GM12891 (cell line): Measurements from ENCODE around the gene RPS10.

Experiments used
- POLR2A ChIP-seq: IDR thresholded peaks from 2 replicates; pipeline ENCODE4 v1.6.1; 2011; ENCODE audit warnings: low read depth, low read length, control low read depth
- POLR2AphosphoS5 ChIP-seq: IDR thresholded peaks from 2 replicates; pipeline ENCODE4 v1.6.1; 2011; ENCODE audit warnings: low read depth, low read length, control low read depth

DNA sequence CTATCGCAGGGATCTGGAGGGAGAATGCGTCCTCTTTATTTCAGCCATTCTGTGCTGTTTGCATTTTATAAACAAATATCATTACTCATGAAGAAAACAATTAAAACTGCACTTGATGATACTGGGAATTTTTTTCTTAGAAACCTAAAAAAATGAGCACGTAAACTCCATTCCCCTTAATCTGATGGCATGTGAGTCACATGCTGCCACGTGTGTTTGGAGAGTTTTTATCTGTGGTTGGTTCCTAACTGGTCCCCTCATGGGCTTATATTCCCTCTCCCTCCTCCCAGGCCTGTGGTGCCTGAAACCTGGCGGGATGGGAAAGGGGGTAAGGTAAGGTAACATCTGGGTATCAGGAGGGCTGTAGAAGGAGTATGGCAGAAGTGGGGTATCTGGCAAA, 46.6 kb upstream of the RPS10 start:
- TF ChIP-seq POLR2AphosphoS5 (no peak), POLR2A (no peak)
